ENCODE data around the gene ZNF333.
"Not testable (repeated sequence)": the region's sequence is repeated elsewhere in the genome, so short reads cannot be mapped to it uniquely, and the experiment has no call there.

The ZNF333 gene

DNA sequence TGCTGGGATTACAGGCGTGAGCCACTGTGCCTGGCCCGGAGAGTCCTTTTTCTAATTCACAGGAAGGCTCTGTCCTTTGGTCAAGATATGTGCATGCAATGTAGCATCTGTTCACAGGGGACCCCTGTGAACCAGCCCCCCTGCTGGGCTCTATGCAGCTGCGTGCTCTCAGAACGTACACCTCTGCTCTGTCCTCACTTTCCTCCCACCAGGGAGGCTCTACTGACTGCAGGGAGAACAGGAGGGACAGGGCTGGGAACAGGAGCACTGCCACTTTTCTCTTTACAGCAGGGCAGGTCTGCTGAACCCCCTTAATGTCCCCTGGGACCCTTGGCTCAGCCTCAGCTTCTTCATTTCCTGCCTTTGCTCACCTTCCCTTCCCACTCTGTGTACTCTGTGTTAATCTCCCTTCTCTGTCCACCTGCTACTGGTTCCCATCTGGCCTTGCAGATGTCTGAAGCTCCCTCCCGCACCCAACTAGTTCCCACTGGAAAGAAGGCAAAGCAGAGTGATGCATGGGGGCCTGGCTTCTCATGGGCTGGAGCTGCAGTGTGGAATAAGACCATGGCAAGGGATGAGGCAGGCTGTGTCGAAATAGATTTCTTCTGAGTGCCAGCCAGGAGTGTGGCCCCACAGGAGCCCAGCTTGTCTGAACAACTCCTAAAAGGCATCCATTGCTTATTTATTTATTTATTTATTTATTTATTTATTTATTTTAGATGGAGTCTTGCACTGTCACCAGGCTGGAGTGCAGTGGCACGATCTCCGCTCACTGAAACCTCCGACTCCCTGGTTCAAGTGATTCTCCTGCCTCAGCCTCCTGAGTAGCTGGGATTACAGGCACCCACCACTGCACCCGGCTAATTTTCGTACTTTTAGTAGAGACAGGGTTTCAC, 81.3 kb downstream of the ZNF333 start:
- DNase-seq, result no peak

- DNase-seq, result no peak
Measured at GRCh38 chr19:14772467-14772866, 82.6 kb downstream of the ZNF333 start.

GRCh38 chr19:14772995-14773394, 83.1 kb downstream of the ZNF333 start:
- no peak for DNase-seq

DNA sequence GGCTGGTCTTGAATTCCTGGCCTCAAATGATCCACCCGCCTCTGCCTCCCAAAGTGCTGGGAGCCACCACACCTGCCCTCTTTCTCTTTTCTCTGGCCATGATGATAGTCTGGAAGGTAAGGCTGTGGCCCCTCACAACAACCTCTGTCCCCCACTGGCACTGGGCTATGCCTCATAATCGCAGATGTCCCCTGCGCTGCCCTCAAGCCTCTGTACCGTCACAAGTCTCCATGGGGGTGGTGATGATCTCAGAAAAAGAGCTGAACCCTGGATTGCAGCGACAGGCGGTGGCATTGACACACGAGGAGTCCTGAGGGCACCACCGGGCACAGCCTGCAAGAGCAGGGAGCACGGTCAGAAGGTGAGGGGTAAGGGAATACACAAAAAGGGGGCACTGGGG, 83.9 kb downstream of the ZNF333 start:
- not testable (repeated sequence) for DNase-seq

- no peak for DNase-seq
Measured at GRCh38 chr19:14774373-14774772, 84.5 kb downstream of the ZNF333 start.

DNA sequence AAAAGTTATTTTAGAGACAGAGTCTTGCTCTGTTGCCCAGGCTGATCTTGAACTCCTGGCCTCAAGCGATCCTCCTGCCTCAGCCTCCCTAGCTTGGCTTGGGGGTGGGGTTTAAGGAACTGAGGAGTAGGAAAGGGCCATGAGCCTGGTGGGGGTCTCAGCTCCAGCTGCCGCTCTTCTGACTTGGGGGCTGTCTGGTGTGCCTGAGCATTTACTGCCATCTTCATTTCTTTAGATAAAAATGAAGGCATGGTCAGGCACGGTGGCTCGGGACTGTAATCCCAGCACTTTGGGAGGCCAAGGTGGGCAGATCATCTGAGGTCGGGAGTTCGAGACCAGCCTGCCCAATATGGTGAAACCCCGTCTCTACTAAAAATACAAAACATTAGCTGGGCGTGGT, 85.5 kb downstream of the ZNF333 start:
- not testable (repeated sequence) for DNase-seq

DNA sequence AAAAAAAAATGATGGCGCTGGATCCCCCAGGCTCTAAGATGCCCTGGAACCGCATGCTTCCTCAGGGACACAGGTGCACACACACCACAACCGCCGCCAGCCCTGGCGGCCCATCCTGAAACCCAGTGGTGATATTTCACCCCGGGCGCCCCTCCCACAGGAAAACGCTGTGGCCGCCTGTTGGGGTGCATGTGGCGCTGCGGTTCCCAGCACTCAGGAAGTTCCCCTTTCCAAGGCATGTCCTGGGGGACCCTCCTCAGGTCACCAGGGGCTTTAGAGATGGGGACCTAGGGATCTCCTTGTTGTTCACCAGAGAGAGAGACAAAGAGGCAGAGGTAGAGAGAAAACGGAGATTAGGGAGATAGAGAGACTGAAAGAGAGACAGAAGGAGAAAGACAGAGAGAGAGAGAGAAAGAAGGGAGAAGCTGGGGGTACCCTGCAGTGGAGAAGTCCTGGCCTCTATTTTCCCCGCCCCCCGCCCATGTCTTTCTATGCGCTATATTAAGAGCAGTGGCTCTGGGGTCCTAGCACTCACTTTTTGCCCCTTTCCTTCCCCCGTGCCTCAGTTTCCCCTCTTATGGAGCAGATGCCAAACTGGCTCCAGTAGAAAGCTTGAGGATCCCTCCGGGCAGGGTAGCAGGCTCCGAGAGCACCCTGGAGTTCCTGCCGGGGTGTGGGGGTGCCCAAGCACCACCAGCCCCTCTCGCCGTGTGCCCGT, 86.2 kb downstream of the ZNF333 start:
- peak; percentile 19 for DNase-seq

GRCh38 chr19:14777645-14778044, 87.8 kb downstream of the ZNF333 start:
- DNase-seq, result not testable (repeated sequence)

DNA sequence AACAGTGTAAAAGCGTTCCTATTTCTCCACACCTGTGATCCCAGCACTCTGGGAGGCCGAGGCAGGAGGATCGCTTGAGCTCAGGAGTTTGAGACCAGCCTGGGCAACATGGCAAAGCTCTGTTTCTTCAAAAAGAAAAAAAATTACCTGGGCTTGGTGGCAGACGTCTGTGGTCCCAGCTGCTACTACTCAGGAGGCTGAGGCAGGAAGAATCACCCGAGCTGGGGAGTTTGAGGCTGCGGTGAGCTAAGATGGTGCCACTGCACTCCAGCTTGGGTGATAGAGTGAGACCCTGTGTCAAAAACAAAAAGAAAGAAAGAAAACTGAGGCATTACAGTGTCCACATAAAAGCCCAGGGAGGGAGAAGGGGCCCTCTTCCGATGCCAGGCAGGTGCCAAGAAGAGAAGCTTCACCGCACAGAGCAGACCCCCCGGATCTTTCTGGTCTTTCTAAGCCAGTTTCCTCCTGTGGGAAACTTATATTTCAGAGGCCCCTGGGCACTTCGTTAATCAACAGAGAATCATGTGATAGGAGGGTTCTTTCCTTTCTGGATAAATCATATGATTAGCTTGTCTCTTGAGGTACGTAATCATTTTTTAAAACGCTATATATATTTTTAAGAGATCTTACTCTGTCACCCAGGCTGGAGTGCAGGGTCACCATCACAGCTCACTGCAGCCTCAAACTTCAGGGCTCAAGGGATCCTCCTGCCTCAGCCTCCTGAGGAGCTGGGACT, 88.4 kb downstream of the ZNF333 start, which contains the start of gene ADGRE2:
ADGRE2 (minus strand) TSS at position 451 of the 736 bp plus-strand sequence. CDS start 1,804 bp downstream, outside the sequence.
- not testable (repeated sequence) for DNase-seq

DNA sequence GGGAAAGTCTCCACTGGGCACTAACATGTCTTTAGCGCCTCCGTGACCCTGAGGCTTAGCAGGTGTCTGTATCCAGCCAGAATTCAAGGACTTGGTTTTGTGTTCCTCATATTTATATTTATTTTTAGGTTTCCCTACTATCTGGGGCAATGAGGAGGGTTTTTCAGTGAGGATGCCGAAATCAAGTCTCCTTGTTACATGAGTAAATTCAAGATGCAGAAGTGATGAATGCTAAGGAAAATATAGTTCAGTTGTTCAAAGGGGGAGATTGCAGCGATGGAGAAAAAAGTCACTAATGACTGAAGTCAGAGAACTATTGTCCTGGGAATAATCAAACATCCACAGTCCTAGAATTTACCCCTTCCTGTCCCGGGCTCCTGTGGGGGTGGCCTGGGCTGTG, 89.3 kb downstream of the ZNF333 start:
- no peak for DNase-seq

DNA sequence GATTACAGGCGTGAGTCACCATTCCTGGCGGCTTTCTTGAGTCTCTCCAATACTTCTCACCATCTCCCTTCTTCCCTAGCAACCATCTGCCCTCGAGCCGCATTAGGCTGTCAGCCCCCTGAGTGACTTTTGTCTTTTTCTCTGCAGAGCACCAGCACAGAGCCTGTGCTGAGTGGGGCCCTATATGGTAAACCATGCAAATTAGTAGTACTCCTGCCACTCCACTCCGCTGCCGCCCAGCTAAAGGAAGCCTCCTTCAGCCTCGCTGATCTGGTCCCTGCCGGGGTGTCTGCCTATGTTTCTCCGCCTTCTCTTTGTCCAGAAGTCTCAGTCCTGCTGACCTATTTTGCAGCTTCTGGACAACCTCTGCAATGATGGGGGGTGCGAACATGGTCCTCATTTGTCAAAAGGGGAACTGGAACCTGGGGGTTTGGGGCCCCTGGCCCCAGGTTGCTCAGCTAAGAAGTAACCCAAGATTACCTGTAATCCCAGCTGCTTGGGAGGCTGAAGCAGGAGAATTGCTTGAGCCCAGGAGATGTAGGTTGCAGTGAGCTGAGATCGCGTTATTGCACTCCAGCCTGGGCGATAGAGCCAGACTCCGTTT, 90.9 kb downstream of the ZNF333 start:
- not testable (repeated sequence) for DNase-seq

DNA sequence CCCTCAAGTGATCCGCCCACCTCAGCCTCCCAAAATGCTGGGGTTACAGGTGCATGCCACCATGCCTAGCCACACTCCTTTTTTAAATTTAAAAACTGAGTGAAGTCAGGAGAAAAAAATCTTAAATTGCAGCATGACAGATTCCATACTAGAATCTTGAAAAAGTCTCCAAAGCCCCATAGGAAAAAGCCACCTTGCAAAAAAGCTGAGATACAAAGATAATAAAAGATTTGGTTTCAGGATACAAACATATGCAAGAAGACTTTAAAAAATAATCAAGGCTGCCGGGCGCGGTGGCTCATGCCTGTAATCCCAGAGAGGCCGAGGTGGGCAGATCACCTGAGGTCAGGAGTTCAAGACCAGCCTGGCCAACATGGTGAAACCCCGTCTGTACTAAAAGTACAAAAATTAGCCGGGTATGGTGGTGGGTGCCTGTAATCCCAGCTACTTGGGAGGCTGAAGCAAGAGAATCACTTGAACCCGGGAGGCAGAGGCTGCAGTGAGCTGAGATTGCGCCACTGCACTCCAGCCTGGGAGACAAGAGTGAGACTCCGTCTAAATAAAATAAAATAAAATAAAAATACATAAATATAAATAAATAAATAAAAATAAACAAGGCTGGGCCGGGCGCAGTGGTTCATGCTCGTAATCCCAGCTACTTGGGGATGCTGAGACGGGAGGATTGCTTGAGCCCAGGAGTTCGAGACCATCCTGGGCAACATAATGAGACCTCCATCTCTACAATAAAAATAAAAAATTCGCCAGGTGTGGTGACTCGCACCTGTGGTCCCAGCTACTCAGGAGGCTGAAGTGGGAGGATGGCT, 92.1 kb downstream of the ZNF333 start:
- not testable (repeated sequence) for DNase-seq

GRCh38 chr19:14782626-14783409, 93.0 kb downstream of the ZNF333 start:
- DNase-seq, result no peak
